Smooth muscle cell (in vitro differentiated cells): ENCODE data around the gene DNAH6. TPM values are rescaled to one million over a fixed set of nuclear protein-coding genes. Genes with fewer than 3 reads are reported as not detected.
A peak's percentile ranks its signal among the peaks of the same experiment; 100 is the strongest.

Experiments used
- DNase-seq: peaks from one replicate; lab custom pipeline; 2025; ENCODE audit not compliant: unreplicated experiment; lab: John Stamatoyannopoulos, UW
- H2AFZ ChIP-seq: fragments of 200-600 bp; sonication (generic); 2 replicates; pipeline ENCODE4 v1.6.0; 2016; ENCODE audit warnings: antibody characterized with exemption, low read depth, mild to moderate bottlenecking
- H3F3A ChIP-seq: fragments of 200-600 bp; sonication (generic); 2 replicates; pipeline ENCODE4 v1.6.0; 2017; ENCODE audit warnings: antibody characterized with exemption, low read depth
- H3K27ac ChIP-seq: fragments of 200-600 bp; sonication (generic); 2 replicates; pipeline ENCODE4 v1.5.1; 2016; ENCODE audit warnings: low read depth, mild to moderate bottlenecking
- H3K27me3 ChIP-seq: fragments of 200-600 bp; sonication (generic); 2 replicates; pipeline ENCODE4 v1.6.1; 2016; ENCODE audit warnings: low read depth, mild to moderate bottlenecking
- H3K36me3 ChIP-seq: fragments of 200-600 bp; sonication (generic); 2 replicates; pipeline ENCODE4 v1.5.1; 2016; ENCODE audit warnings: low read depth
- H3K4me1 ChIP-seq: fragments of 200-600 bp; sonication (generic); 2 replicates; pipeline ENCODE4 v1.5.1; 2016; ENCODE audit warnings: low read depth
- H3K4me2 ChIP-seq: fragments of 200-600 bp; sonication (generic); 2 replicates; pipeline ENCODE4 v1.6.0; 2016; ENCODE audit warnings: mild to moderate bottlenecking
- H3K4me3 ChIP-seq: fragments of 200-600 bp; sonication (generic); 2 replicates; pipeline ENCODE4 v1.5.1; 2016; ENCODE audit warnings: mild to moderate bottlenecking
- H3K79me2 ChIP-seq: fragments of 200-600 bp; sonication (generic); 2 replicates; pipeline ENCODE4 v1.6.0; 2016; ENCODE audit warnings: low read depth, mild to moderate bottlenecking
- H3K9ac ChIP-seq: fragments of 200-600 bp; sonication (generic); 2 replicates; pipeline ENCODE4 v1.6.0; 2016; ENCODE audit warnings: low read depth
- H3K9me3 ChIP-seq: fragments of 200-600 bp; sonication (generic); replicated peaks from 2 replicates; pipeline ENCODE4 v1.5.1; 2016; ENCODE audit warnings: low read depth
- H4K20me1 ChIP-seq: fragments of 200-600 bp; sonication (generic); 2 replicates; pipeline ENCODE4 v1.6.0; 2016; ENCODE audit warnings: low read depth
- WGBS: methylation state at CpG from one replicate; pipeline ENCODE4 v1.1.7; 2016; ENCODE audit warnings: low lambda C conversion rate; 5-methylcytosine and 5-hydroxymethylcytosine counted together
- polyA plus RNA-seq: library from polyadenylated mRNA; unstranded; fragments of >200 nt; fragmentation: Nextera tagmentation; extraction: Ambion mirVana; gene quantifications from 2 replicates; pipeline ENCODE4 v1.2.1, GENCODE V29; 2016
- total RNA-seq: library from RNA; depleted of rRNA; stranded (reverse); fragments of >200 nt; gene quantifications from 2 replicates; pipeline ENCODE4 v1.2.3, GENCODE V29; 2014
- TF ChIP-seq, protein P1 (sequence below): fragments of 200-600 bp; sonication (generic); IDR thresholded peaks from 2 replicates; pipeline ENCODE4 v1.5.1; 2017; ENCODE audit warnings: borderline replicate concordance, mild to moderate bottlenecking, antibody characterized with exemption; ENCODE audit not compliant: insufficient read depth, poor library complexity, severe bottlenecking

Gene DNAH6
- total and polyA plus RNA-seq, 2 experiments from 2014 or later, result 0.27 to 0.96 TPM

DNA sequence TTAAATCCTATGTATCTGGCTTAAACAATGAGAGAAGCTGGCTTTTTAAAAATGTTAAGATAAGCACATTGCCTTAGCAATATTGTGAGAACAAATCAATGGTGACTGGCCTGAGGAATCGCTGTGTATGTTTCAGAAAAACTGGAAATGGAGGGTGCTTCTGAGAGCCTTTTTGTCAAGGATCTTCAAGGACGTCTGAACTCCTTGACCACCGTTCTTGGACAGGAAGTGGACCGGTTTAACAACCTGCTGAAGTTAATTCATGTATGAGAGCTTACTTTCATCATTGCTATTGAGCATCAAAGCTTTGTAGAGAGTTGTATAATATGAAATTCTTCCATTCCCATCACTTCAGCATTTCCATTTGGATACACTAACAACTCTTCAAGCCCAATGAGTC, 292.0 kb downstream of the DNAH6 start:
- Histone ChIP-seq H4K20me1 (no peaks in the 10 kb centered on the region), H3K9me3 (no peaks in the 10 kb centered on the region), H3K36me3 (no peaks in the 10 kb centered on the region), H3K27me3 (no peaks in the 10 kb centered on the region), H3K4me3 (no peak overlapping the region), H3K9ac (peak overlapping the region; percentile 56), H3K27ac (peak overlapping the region; percentile 87), H3F3A (peaks cover 5% of the 10 kb centered on the region), H3K79me2 (no peaks in the 10 kb centered on the region), H3K4me1 (no peaks in the 10 kb centered on the region), H2AFZ (peak overlapping the region; percentile 8), H3K4me2 (peak overlapping the region; percentile 2)
- DNase-seq, result no peak
- WGBS, result 88% methylated on average over 4 of the region's 4 CpGs
- TF ChIP-seq, protein P1, sequence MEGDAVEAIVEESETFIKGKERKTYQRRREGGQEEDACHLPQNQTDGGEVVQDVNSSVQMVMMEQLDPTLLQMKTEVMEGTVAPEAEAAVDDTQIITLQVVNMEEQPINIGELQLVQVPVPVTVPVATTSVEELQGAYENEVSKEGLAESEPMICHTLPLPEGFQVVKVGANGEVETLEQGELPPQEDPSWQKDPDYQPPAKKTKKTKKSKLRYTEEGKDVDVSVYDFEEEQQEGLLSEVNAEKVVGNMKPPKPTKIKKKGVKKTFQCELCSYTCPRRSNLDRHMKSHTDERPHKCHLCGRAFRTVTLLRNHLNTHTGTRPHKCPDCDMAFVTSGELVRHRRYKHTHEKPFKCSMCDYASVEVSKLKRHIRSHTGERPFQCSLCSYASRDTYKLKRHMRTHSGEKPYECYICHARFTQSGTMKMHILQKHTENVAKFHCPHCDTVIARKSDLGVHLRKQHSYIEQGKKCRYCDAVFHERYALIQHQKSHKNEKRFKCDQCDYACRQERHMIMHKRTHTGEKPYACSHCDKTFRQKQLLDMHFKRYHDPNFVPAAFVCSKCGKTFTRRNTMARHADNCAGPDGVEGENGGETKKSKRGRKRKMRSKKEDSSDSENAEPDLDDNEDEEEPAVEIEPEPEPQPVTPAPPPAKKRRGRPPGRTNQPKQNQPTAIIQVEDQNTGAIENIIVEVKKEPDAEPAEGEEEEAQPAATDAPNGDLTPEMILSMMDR, result no peak

DNA sequence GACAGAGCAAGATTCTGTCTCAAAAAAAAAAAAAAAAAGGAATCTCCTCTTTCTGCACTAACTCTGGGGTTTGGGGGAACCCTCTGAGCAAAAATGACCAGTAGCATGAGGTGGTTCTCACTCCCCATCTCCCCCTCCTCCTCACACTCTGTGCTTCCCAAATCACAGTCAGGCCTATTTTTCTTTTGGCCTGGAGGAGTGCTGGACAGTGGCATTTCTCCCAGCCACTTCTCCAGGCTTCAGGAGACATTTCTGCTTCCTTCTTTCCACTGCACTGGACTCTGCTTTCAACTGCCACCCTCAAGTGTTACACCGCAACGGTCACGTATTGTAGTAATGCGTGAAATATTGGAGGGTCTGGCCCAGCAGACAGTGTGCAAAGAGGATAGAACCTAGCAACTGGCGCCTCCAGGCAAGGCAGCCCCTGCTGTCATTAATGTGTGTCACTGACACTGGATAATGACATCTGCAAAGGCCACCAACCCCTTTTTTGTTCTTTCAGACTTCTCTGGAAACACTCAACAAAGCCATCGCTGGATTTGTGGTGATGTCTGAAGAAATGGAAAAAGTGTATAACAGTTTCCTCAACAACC, 295.6 kb downstream of the DNAH6 start:
- H3K4me2 ChIP-seq, result no peak overlapping the region
- 98% methylated on average over 6 of the region's 6 CpGs for WGBS
- no peak for DNase-seq
- H3K79me2 ChIP-seq, result no peaks in the 10 kb centered on the region
- H3K4me1 ChIP-seq, result no peaks in the 10 kb centered on the region
- TF ChIP-seq, protein P1, result no peak
- H2AFZ ChIP-seq, result no peak overlapping the region
- H3K36me3 ChIP-seq, result no peaks in the 10 kb centered on the region
- no peak overlapping the region for H3K9ac ChIP-seq
- H3K27ac ChIP-seq, result no peak overlapping the region
- no peaks in the 10 kb centered on the region for H3K27me3 ChIP-seq
- no peaks in the 10 kb centered on the region for H4K20me1 ChIP-seq
- H3K4me3 ChIP-seq, result no peak overlapping the region
- H3F3A ChIP-seq, result peaks cover under 1% of the 10 kb centered on the region
- no peaks in the 10 kb centered on the region for H3K9me3 ChIP-seq

DNA sequence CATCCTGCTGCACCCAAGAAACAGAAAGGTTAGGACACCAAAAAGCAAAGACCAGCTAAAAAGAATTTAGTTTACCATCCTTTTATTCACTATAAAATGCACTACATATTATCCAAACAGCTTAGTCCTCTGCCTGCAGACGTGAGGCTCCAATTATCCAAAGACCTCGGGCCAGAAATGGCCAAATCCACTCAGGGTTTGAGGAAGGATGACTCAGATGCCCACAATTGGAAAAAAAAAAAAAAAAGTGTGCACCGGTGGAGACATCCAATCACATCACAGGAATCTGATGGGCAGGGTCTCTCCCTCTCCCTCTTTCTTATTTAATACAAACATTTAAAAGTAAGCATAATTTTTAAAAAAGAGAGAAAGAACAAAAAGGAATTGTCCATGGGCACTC, 298.8 kb downstream of the DNAH6 start:
- H3K36me3 ChIP-seq, result no peaks in the 10 kb centered on the region
- H2AFZ ChIP-seq, result no peak overlapping the region
- H3K4me2 ChIP-seq, result no peak overlapping the region
- H3K4me3 ChIP-seq, result no peak overlapping the region
- no peaks in the 10 kb centered on the region for H4K20me1 ChIP-seq
- no peak for DNase-seq
- 32% methylated on average over 3 of the region's 3 CpGs for WGBS
- H3K27ac ChIP-seq, result no peak overlapping the region
- no peaks in the 10 kb centered on the region for H3K79me2 ChIP-seq
- TF ChIP-seq, protein P1, result no peak
- H3K9ac ChIP-seq, result no peak overlapping the region
- H3K9me3 ChIP-seq, result no peaks in the 10 kb centered on the region
- no peaks in the 10 kb centered on the region for H3K4me1 ChIP-seq
- H3F3A ChIP-seq, result no peaks in the 10 kb centered on the region
- H3K27me3 ChIP-seq, result no peaks in the 10 kb centered on the region

DNA sequence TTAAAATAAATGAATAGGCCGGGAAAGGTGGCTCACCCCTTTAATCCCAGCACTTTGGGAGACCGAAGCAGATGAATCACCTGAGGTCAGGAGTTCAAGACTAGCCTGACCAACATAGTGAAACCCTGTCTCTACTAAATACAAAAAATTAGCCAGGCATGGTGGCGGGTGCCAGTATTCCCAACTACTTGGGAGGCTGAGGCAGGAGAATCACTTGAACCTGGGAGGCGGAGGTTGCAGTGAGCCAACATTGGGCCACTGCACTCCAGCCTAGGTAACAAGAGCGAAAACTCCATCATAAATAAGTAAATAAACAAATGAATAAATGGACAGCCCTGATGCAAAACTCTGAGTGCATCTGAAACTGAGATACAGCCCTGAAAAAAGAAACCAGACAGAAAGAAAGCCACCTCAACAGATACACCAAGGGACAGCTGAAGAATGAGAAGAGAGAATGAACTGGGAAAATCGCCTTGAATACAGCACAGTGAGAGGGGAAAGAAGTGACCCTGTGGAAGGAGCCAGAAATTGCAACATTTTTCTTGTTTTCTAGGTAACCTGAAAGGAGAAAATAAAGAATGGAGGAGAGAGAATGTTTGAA, 300.2 kb downstream of the DNAH6 start:
- DNase-seq, result no peak
- H3K4me3 ChIP-seq, result no peak overlapping the region
- H3F3A ChIP-seq, result no peaks in the 10 kb centered on the region
- H2AFZ ChIP-seq, result no peak overlapping the region
- H3K4me1 ChIP-seq, result no peaks in the 10 kb centered on the region
- H3K79me2 ChIP-seq, result no peaks in the 10 kb centered on the region
- H3K27me3 ChIP-seq, result no peaks in the 10 kb centered on the region
- H3K9ac ChIP-seq, result no peak overlapping the region
- TF ChIP-seq, protein P1, result no peak
- no peaks in the 10 kb centered on the region for H3K9me3 ChIP-seq
- H4K20me1 ChIP-seq, result no peaks in the 10 kb centered on the region
- no peaks in the 10 kb centered on the region for H3K36me3 ChIP-seq
- WGBS, result 93% methylated on average over 6 of the region's 6 CpGs
- H3K27ac ChIP-seq, result no peak overlapping the region
- H3K4me2 ChIP-seq, result no peak overlapping the region
